HG03196 (cell line): ENCODE results near the gene GABRD.
"Not testable (repeated sequence)": the region's sequence is repeated elsewhere in the genome, so short reads cannot be mapped to it uniquely, and the experiment has no call there.

Experiments used
- ATAC-seq: cut with Tn5 transposase; IDR thresholded peaks from one replicate; pipeline ENCODE4 v1.9.1; 2021; ENCODE audit not compliant: unreplicated experiment

GABRD gene, protein sequence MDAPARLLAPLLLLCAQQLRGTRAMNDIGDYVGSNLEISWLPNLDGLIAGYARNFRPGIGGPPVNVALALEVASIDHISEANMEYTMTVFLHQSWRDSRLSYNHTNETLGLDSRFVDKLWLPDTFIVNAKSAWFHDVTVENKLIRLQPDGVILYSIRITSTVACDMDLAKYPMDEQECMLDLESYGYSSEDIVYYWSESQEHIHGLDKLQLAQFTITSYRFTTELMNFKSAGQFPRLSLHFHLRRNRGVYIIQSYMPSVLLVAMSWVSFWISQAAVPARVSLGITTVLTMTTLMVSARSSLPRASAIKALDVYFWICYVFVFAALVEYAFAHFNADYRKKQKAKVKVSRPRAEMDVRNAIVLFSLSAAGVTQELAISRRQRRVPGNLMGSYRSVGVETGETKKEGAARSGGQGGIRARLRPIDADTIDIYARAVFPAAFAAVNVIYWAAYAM

DNA sequence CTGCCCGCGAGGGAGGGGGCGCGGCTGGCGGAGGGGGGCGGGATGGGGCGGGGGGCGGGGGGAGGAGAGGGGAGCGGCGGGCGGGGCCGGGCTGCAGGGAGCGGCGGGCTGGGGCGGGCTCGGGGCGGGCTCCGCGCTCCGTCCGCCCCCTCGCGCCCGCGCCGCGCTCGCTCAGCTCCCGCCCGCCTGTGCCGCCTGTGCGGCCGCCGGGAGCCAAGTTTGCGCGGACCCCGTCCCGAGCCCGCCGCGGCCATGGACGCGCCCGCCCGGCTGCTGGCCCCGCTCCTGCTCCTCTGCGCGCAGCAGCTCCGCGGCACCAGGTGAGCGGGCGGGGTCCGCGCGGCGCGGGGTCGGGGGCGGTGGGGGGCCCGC, at the start of gene GABRD:
Gene GABRD, plus strand, starts transcription at position 174 of the 372 bp plus-strand sequence. Its CDS starts 79 bp downstream, at position 253.
- no peak for ATAC-seq

- ATAC-seq, result no peak
These were observed 49.6 kb upstream of the GABRD start for GRCh38 chr1:1969505-1969900.

DNA sequence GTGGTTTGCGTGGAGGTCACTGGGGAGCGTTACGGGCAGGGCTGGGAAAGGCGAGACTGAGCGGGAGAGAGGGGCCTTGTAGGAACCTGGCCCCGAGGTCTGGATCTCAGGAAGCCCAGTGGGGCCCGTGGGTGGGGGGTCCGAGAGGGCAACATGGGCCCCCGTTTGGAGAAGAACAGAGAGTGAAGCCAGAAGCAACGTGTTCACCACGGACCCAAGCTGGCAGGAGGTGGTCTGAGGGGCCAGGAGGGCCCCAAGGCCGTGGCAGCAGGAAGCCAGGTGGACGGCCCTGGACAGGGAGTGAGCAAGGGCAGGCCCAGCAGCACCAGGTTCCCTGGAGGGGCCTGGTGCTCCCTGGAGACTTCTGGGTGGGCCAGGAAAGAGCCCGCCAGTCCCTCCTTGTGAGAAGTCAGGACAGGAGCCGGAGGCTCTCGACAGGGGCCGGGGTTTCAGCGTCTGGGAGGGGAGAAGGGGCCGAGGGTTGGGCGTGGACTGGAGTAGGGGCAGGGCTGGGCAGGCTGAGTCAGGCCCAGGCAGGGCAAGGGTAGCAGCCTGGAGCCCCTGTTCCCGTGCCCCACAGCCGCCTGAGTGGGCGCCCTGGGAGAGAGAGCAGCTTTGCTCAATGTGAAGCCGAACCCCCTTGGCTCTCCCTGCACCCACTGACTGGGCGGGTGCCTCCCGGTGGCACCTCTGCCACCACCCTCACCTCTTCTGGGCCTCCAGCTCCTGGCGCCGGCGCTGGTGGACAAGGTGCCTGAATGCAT, 49.0 kb upstream of the GABRD start:
- ATAC-seq, result no peak

DNA sequence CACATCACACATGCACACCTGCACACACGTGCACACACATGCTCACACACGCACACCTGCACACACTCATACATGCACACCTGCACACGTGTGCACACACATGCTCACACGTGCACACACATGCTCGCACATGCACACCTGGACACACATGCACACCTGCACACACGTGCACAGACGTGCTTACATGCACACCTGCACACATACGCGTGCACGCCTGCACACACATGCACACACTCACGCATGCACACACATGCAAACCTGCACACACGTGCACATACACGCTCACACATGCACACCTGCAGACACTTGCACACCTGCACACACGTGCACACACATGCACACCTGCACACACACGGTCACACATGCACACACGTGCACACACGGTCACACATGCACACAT, 48.1 kb upstream of the GABRD start:
- ATAC-seq, result no peak

- no peak for ATAC-seq
These were observed 47.5 kb upstream of the GABRD start for GRCh38 chr1:1971688-1972087.

DNA sequence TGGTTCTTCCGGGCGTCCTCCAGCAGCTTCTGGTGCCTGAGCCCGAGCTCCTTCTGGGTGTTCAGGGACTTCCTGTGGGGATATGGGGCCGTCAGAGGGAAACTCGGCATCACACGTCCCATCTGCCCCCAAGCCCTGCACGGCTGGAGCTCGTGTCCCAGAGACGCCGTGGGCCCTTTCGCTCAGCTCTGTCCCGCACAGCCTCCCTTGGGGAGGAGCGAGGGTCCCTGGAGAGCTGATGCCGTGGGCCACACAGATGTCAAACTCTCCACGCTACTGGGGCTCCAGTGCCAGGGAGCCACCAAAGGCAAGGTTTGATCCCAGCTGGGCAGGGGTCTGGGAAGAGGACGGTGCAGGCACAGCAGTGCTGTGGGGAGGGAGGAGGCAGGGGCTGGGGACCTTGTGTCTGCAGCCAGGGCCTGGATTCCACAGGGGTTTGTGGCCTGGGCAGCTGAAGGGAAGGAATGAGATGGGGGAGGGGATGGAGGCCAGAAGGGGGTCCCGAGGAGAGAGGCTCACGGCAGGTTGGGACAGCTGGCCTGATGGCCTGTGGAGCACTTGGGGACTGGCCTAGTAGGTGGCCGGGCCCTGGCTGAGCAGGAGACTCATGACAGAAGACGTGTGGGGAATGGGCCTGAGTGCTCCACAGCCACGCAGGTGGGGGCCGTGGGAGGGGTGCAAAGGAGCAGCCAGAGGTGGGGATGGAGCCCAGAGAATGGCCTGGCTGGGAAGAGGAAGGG, 46.0 kb upstream of the GABRD start:
- no peak for ATAC-seq

DNA sequence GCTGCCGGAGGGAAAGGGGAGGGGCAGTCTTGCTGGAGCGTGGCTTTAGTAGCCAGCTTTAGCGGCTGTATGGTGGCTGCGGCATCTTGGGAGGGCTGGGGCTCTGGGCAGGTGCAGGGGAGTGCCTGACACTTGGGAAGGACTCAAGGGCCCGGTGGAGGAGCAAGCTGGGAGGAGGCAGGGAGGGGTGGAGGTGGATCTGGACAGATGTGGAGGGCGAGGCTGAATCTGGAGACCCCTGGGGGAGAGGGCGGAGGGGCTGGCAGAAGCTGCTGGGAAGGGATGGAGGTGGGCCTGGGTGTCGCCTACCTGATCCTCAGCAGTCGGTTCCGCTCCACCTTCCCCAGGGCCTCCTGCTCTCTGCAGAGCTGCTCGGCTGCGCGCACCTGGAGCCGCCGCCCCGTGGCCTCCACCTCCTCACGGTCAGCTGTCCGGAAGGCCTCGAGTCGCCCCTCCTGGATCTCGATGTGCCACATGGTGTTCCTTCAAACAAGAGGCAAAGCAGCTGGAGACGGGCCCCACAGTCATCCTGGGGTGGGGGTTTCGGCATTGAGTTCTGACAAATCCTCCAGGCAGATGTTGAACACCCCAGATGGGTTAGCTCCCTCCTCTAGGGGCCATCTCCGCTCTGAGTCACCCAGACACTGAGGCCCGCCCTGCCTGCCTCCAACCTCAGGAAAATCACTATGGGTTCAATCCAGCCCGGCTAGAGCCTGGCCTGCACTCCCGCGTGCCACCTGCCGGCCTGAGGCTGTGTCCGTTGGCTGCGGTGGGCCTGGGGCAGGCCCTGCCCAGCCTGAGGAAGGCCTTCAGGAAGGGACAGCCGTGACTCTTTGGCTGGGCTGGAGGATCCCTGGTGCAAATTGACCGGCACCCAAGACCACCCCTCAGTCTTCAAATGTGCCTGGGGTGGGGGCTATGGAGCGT, 45.2 kb upstream of the GABRD start:
- ATAC-seq, result no peak

DNA sequence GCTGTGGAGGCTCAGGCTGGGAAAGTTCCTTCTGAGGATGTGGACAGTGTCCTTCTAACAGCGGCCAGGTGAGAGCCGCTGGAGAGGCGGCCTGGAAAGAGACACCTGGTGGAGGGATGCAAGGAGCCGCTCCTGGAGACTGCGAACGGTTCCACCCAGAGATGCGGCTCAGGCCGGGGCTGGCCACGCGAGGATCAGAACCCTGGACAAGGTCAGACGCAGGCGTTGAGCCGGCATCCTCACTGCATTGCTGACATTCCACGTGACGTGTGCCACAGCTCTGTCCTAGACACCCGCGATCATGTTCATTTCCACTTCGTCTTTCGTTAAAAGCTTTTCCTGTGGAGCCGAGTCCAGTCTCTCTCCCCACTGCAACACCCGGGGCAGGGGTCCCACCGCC, 44.3 kb upstream of the GABRD start:
- ATAC-seq, result no peak

DNA sequence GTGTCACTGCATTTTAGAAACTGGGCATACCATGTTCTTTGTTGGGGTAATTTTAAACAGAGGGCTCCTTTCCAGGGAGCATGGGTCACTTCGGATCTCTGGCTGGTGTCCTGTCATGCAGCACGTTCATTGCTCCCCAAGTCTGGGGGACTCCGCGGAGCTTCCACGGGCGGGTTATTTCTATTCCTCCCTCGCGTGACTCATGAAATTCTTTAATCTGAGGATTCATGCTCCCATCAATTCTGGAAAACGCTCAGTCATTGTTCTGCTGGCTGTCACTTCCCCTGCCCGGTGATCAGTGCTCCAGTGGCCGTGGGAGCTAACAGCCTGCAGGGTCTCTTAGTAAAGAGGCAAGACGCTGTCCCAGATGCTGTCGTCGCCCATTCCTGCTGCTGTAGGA, 43.6 kb upstream of the GABRD start:
- ATAC-seq, result no peak

GRCh38 chr1:1976031-1976430, 43.1 kb upstream of the GABRD start:
- no peak for ATAC-seq

DNA sequence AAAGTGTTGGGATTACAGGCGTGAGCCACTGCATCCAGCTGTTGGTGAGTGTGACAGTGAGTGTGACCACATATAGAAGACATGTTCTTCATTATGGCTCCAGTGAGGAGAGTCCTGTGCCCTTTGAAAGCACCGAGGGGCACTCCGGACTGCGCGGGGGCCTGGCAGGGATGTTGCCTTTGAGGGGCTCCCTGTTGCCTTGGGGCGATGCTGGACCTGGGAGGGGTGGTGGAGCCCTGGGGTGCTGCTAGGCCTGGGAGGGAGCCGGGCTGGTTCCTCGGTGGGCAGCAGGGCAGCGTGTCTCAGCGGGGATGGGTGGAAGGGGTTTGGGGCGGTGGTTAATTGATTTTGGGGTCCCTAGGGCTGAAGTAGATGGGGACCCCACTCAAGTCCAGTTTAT, 41.0 kb upstream of the GABRD start:
- no peak for ATAC-seq

GRCh38 chr1:1978690-1979481, 40.3 kb upstream of the GABRD start:
- not testable (repeated sequence) for ATAC-seq

GRCh38 chr1:1979482-1980165, 39.5 kb upstream of the GABRD start:
- no peak for ATAC-seq

- ATAC-seq, result no peak
These were observed 38.5 kb upstream of the GABRD start for GRCh38 chr1:1980467-1981141.

- no peak for ATAC-seq
These were observed 38.0 kb upstream of the GABRD start for GRCh38 chr1:1981142-1981500.

GRCh38 chr1:1981631-1982327, 37.4 kb upstream of the GABRD start:
- ATAC-seq, result not testable (repeated sequence)

- no peak for ATAC-seq
These were observed 36.5 kb upstream of the GABRD start for GRCh38 chr1:1982379-1983232.
